Tibial nerve (tissue), 4 donors: ENCODE measurements around the gene C1orf115.

Experiments used
- EP300 ChIP-seq, 2 donors: sonication (generic); formaldehyde crosslinking; IDR thresholded peaks; one replicate each; pipeline ENCODE4 v1.6.1; 2017; ENCODE audit warnings: antibody characterized with exemption in 2 of 2, mild to moderate bottlenecking in 1 of 2
- POLR2A ChIP-seq, 2 donors: fragments of 450-650 bp; IDR thresholded peaks; one replicate each; pipeline ENCODE4 v1.6.1; 2017; ENCODE audit warnings: antibody characterized with exemption in 2 of 2, mild to moderate bottlenecking in 2 of 2, moderate library complexity in 2 of 2
- TF ChIP-seq, protein P1 (sequence below), 5 experiments: fragments of 200-600 bp in 3 of 5; fragments of 450-650 bp in 2 of 5; sonication (generic) in 3 of 5; IDR thresholded peaks; one replicate each; pipeline ENCODE4 v1.5.1; 2016 to 2019; ENCODE audit warnings: antibody characterized with exemption in 5 of 5, mild to moderate bottlenecking in 3 of 5, moderate library complexity in 2 of 5

DNA sequence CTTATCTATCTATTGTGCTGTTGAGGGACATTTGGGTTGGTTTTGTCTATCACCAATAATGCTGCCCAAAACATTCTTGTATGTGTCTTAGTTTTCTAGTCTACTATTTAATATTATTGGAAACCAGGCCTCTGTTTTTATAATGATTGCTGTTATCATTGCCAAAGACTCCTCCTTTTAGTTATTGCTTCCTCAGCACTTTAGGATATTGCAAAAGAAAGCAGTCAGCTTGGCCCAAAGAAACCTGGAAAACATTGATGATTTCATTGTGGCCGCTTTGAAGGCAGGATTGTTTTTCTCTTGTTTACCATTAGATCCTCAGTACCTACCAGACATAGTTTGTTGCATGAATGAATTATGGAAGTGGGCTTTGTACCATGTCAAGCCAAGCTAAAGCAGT, 37.4 kb downstream of the C1orf115 start:
- TF ChIP-seq, protein P1, sequence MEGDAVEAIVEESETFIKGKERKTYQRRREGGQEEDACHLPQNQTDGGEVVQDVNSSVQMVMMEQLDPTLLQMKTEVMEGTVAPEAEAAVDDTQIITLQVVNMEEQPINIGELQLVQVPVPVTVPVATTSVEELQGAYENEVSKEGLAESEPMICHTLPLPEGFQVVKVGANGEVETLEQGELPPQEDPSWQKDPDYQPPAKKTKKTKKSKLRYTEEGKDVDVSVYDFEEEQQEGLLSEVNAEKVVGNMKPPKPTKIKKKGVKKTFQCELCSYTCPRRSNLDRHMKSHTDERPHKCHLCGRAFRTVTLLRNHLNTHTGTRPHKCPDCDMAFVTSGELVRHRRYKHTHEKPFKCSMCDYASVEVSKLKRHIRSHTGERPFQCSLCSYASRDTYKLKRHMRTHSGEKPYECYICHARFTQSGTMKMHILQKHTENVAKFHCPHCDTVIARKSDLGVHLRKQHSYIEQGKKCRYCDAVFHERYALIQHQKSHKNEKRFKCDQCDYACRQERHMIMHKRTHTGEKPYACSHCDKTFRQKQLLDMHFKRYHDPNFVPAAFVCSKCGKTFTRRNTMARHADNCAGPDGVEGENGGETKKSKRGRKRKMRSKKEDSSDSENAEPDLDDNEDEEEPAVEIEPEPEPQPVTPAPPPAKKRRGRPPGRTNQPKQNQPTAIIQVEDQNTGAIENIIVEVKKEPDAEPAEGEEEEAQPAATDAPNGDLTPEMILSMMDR (IDR thresholded peaks at IDR 0.05) = no peak
- no peak for TF ChIP-seq POLR2A (IDR thresholded peaks at IDR 0.05)
- no peak for TF ChIP-seq EP300 (IDR thresholded peaks at IDR 0.05)
